Measurements from ENCODE around the gene BTBD3. TPM values are rescaled to one million over a fixed set of nuclear protein-coding genes. Genes with fewer than 3 reads are reported as not detected.

BTBD3 gene
- total RNA-seq, 1 experiment from 2014 or later, result 21.6 TPM

GRCh38 chr20:11972478-11972877, 54.8 kb downstream of the BTBD3 start:
- Histone ChIP-seq H3K27me3 (ENCODE audit: low read length) (peaks cover 29% of the 10 kb centered on the region; the same call in 1 of the 2 replicates), H4K20me1 (ENCODE audit: low read length) (no peaks in the 10 kb centered on the region), H2AFZ (ENCODE audit: low read length) (no peak overlapping the region), H3K9me2 (replicated peaks; ENCODE audit: low read length) (no peaks in the 10 kb centered on the region), H3K79me2 (ENCODE audit: low read length) (no peaks in the 10 kb centered on the region), H3K4me2 (ENCODE audit: low read length) (no peak overlapping the region), H3K27ac (ENCODE audit: low read length) (no peak overlapping the region), H3K9me3 (ENCODE audit: low read length) (no peaks in the 10 kb centered on the region), H3F3A (ENCODE audit: low read length, unreplicated experiment) (no peaks in the 10 kb centered on the region), H3K36me3 (ENCODE audit: low read depth, low read length) (no peaks in the 10 kb centered on the region), H3K4me1 (ENCODE audit: insufficient read depth, low read length) (no peaks in the 10 kb centered on the region), H3K4me3 (ENCODE audit: low read length) (no peak overlapping the region), H3K9ac (ENCODE audit: low read length) (no peak overlapping the region)
- no peak for TF ChIP-seq CTCF (conservative IDR thresholded peaks at IDR 0.05; ENCODE audit: low read depth, low read length)
- TF ChIP-seq EZH2phosphoT487 (IDR thresholded peaks at IDR 0.05; ENCODE audit: borderline replicate concordance, low read length), result no peak
- no peak for TF ChIP-seq EZH2 (IDR thresholded peaks at IDR 0.05; ENCODE audit: low read length, unreplicated experiment)
- ChIA-PET POLR2A (ENCODE audit: unreplicated experiment) (no interaction called here), CTCF (no interaction called here)
- DNase-seq, result no peak
- ATAC-seq, result no peak
- intact Hi-C loops (cut with micrococcal nuclease), result no loop called here
- BruUV-seq (replicated peaks), result no TSS peak
